Left ventricle myocardium inferior (tissue), 1 donor: ENCODE data around the gene LXN. TPM values are rescaled to one million over a fixed set of nuclear protein-coding genes. Genes with fewer than 3 reads are reported as not detected.

ENCODE experiments used
- DNase-seq: peaks from one replicate; pipeline ENCODE4 v3.0.0-alpha.2; 2020
- H3K27ac ChIP-seq: fragments of 200-600 bp; replicated peaks from 2 replicates; pipeline ENCODE4 v1.8.0; 2021
- H3K27me3 ChIP-seq: fragments of 200-600 bp; 2 replicates; pipeline ENCODE4 v1.8.0; 2021; ENCODE audit warnings: low read depth
- H3K36me3 ChIP-seq: fragments of 200-600 bp; 2 replicates; pipeline ENCODE4 v1.8.0; 2021
- H3K4me1 ChIP-seq: fragments of 200-600 bp; 2 replicates; pipeline ENCODE4 v1.8.0; 2021
- H3K4me3 ChIP-seq: fragments of 200-600 bp; 2 replicates; pipeline ENCODE4 v1.8.0; 2021; ENCODE audit warnings: mild to moderate bottlenecking, moderate library complexity
- H3K9me3 ChIP-seq: fragments of 200-600 bp; replicated peaks from 2 replicates; pipeline ENCODE4 v1.8.0; 2021
- CTCF ChIP-seq: fragments of 200-600 bp; IDR thresholded peaks from 2 replicates; pipeline ENCODE4 v1.8.0; 2021; ENCODE audit warnings: antibody characterized with exemption, mild to moderate bottlenecking, borderline replicate concordance
- intact Hi-C: fragments of 100-400 bp; cut with micrococcal nuclease; formaldehyde crosslinking; loops from one replicate; pipeline ENCODE4 v1.11.0; 2022
- total RNA-seq: library from RNA; stranded (reverse); fragmentation: NEBNext Ultra II Directional; extraction: Animal tissue kit (Norgen Biotek cat#: 25700); gene quantifications from one replicate; pipeline ENCODE4 v1.2.1, GENCODE V29; 2021
- donor health status: DM: no; HTN: yes; CAD: no; lungs with severe emphysema.

LXN gene
- total RNA-seq, 1 donor from 2014 or later = 3.2 TPM

DNA sequence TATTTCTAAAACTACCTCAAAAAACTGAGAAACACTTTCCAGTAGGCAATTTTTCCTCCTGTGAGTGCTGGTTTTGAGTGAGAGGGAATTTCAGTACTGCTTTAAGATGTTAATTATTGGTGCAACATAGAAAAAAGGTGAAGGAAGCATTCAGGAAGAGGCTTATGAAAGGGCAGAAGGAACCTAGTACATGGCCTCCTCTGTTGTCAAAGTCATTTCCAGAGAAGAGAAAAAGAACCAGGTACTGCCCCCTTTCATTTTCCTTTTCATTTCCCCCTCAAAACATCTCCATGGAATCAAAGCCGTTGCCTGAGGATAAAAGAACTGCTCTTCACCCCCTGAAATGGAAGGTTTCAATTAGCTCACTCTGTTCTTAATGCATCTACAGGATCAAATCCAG lies 40.0 kb upstream of the LXN start:
- TF ChIP-seq CTCF = no peak
- intact Hi-C loops = no loop called here
- Histone ChIP-seq H3K4me1 (peaks cover 48% of the 10 kb centered on the region), H3K9me3 (no peaks in the 10 kb centered on the region), H3K27ac (peak overlapping the region; percentile 61), H3K36me3 (peaks cover 20% of the 10 kb centered on the region), H3K4me3 (no peak overlapping the region), H3K27me3 (no peaks in the 10 kb centered on the region)
- no peak for DNase-seq

DNA sequence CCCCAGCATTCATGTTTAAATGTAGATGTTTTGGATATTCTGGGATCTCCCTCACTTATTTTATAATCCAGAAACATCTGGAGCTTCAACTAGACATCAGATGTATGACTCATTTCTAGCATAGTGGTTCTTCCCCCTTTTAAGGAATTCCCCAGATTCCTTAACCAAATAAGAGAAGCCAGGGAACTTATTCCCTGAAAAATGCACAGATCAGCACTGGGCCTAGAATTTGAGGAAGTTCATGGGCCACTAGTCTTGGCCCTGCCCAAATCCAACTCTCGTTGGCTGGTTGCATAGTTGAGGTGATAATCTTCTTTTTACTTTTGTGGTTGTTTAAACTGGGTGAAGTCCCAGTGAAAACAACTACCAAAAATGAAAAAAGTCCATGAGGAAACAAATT lies 39.4 kb upstream of the LXN start:
- Histone ChIP-seq H3K4me1 (peaks cover 42% of the 10 kb centered on the region), H3K36me3 (peaks cover 24% of the 10 kb centered on the region), H3K27me3 (no peaks in the 10 kb centered on the region), H3K4me3 (no peak overlapping the region), H3K9me3 (no peaks in the 10 kb centered on the region), H3K27ac (peak overlapping the region; percentile 61)
- TF ChIP-seq CTCF = no peak
- intact Hi-C loops = no loop called here
- DNase-seq = no peak

DNA sequence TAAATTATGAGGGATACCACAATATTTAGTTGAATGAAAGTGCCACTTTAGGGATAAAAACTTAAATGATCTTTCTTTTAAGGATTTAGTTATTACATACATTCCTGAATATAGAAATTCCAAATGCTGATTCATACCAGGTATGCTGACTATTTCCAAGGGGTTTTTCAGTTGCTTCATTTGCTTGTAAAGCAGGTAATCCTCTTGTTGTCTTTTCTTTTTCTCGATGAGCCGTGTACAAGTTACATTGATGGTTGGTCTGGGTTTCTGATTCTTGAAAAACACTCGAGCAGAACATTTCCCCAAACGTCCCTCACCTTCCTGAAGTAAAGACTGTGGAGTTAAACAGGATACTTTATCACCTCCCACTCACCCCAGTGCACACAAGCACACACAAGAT lies 38.2 kb upstream of the LXN start:
- Histone ChIP-seq H3K4me3 (no peak overlapping the region), H3K36me3 (peaks cover 26% of the 10 kb centered on the region), H3K27me3 (no peaks in the 10 kb centered on the region), H3K4me1 (peaks cover 40% of the 10 kb centered on the region), H3K9me3 (no peaks in the 10 kb centered on the region), H3K27ac (no peak overlapping the region)
- intact Hi-C loops = no loop called here
- DNase-seq = no peak
- no peak for TF ChIP-seq CTCF

DNA sequence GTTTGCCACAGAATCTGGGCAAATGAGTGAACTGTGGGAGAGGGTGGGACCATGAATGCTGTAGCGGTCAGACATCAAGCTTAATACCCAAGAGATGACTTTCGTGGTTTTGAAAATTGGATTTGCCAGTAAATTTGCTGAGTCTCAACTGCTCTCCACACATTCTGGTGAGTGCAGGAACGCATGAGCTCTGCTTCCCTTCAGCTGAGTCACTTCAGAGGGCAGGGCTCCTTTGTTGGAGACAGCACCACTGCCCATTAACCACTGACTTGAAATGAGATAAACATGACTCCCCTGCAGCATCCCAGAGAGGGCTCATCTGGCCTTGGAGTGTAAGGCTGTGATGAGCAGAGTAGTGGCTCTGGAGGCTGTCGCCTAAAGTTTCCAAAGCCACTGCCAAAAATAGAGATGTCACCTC lies 37.2 kb upstream of the LXN start:
- H3K4me3 ChIP-seq = no peak overlapping the region
- DNase-seq = no peak
- no peak overlapping the region for H3K27ac ChIP-seq
- TF ChIP-seq CTCF = no peak
- no peaks in the 10 kb centered on the region for H3K9me3 ChIP-seq
- intact Hi-C loops = no loop called here
- H3K27me3 ChIP-seq = no peaks in the 10 kb centered on the region
- H3K36me3 ChIP-seq = peaks cover 33% of the 10 kb centered on the region
- peaks cover 40% of the 10 kb centered on the region for H3K4me1 ChIP-seq

DNA sequence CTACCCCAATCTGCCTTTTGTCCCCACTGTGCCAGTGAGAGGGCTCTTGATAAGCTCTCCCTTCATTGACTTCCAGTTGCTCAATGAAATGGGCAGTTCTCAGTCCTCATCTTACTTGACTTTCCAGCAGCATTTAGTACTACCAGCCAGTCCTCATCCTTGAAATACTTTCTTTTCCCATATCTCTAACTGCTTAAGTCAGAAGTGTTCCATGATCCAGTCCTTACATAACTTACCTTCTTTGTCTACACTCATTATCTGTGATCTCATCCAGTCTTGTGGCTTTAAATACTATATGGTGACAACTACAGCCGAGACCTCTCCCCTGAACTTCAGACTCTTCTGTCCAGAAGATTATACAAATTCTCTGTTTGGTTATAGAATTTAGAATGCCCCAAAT lies 31.1 kb upstream of the LXN start:
- no peak for TF ChIP-seq CTCF
- intact Hi-C loops = no loop called here
- Histone ChIP-seq H3K27ac (no peak overlapping the region), H3K27me3 (no peaks in the 10 kb centered on the region), H3K36me3 (peaks cover 26% of the 10 kb centered on the region), H3K4me3 (no peak overlapping the region), H3K4me1 (peaks cover 22% of the 10 kb centered on the region), H3K9me3 (no peaks in the 10 kb centered on the region)
- no peak for DNase-seq
